CD4-positive, alpha-beta T cell treated with Interferon gamma for 1 hour (primary cell): ENCODE data around the gene GPHB5.
"Not testable (repeated sequence)": the region's sequence is repeated elsewhere in the genome, so short reads cannot be mapped to it uniquely, and the experiment has no call there.

ENCODE experiments used
- DNase-seq: peaks from one replicate; pipeline ENCODE4 v3.0.0-alpha.2; 2020

The GPHB5 gene, protein sequence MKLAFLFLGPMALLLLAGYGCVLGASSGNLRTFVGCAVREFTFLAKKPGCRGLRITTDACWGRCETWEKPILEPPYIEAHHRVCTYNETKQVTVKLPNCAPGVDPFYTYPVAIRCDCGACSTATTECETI

DNA sequence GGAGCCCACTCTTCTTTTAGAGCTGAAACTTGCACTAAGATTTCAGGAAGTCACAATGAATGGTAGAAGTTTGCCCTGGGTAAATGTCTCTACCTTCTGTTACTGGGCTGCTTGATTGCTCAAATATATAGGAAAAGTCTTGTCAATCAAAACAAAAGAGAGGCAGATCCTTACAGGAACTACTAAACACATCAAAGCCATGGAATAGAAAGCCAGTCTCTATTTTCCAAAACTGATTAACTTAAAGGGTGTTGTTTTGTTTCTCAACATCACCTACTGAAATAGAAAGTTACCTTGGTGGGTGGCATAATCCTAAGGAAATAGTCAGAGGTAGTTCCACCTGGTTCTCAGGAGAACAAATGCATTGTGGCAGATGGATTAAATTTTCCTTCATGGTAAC, at the start of gene GPHB5:
TSS of gene GPHB5 (minus strand) at position 101 of the 400 bp plus-strand sequence. CDS start 1,086 bp downstream, outside the sequence.
- DNase-seq = no peak

DNA sequence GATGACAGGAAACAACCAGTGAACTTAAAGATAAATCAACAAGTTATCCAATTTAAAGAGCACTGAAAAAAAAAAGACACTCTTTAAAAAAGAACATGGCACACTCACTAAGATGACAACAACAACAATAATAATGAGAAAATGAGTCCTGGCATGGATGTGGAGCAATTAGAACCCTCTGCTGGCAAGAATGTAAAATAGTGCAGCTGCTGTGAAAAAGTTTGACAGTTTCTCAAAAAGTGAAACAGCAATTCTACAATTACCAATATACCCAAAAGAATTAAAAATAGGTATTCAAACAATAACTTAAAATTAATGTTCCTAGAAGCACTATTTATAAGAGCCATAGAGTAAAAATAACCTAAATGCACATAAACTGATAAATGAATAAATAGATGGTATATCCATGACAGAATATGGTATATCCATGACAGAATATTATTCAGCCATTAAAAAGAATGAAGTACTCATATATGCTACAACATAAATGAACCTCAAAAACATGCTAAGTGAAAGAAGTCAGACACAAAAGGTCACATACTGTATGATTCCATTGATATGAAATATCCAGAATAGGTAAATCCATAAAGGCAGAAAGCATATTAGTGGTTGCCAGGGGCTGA, 49.1 kb upstream of the GPHB5 start:
- DNase-seq = no peak

DNA sequence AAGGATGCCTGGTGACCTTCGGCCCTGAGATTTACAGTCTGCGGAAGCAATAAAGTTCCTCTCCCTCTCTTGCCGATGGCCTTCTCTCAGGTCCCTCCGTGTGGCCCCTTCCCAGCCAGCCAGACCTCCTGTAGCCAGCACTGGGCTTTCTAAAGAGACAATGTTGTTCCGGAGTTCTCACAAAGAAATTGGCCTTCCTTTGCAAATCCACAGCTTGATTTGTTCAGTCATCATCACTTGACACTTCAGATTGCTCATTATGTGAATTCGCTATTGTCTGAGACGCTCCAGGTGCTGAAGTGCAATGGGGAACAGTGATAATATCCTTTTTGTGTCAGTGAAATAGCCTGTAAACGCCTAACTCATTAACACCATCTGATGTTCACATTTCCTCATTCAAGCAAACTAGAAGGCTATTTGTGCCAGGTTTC, 43.7 kb upstream of the GPHB5 start:
- DNase-seq = no peak

DNA sequence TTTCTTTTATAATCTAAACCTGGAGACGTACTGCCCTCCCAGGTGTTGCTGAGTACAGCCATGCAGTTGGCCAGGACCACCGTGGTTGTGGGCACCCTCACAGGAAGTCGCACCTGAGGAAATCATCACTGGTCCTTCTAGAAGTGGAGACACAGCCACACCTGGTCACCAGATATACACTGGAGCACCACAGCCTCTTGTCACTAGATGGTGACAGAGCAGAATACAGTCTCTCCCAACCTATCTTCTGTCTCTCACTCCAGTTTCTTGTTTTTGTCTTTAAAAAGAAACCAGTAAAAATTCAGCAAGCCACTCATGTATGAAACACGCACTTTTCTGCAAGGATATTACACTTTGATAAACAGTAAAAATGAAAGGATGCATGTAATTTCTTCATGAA, 43.1 kb upstream of the GPHB5 start:
- no peak for DNase-seq

DNA sequence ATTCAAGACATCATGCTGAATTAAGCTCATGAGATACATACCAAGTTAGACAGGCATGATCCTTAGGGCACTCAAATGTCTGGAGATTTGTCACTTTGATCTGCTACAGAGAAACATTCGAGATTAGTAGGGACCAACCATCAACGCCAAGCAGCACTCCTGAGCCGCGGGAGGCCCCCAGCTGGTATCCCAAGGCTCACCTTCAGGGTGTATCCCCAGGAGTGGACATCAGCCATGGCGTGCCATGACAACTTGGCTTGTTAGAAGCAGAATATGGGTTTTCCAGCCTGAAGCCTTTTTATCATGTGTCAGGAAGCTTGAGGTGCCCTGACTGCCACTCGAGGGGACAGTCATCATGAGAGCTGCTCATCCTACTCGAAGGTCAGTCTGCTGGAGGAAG, 39.1 kb upstream of the GPHB5 start:
- no peak for DNase-seq

DNA sequence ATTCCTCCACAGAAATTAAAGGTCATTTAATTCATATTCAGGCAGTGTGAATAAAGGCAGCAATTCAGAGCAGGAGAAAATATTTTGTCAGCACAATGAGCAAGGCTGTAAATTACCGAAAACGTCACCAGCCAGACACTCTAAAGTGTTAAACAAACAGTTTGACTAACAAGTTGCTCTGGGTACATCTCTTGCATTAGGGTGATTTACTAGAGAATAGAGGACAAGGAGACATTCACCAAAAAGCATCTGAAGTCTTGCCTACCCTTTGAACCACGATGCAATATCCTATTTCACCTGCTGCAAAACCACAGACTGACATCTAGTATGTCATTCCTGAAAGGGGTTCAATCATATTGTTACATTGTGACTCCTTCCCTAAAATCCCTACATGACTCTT, 27.1 kb upstream of the GPHB5 start:
- no peak for DNase-seq

DNA sequence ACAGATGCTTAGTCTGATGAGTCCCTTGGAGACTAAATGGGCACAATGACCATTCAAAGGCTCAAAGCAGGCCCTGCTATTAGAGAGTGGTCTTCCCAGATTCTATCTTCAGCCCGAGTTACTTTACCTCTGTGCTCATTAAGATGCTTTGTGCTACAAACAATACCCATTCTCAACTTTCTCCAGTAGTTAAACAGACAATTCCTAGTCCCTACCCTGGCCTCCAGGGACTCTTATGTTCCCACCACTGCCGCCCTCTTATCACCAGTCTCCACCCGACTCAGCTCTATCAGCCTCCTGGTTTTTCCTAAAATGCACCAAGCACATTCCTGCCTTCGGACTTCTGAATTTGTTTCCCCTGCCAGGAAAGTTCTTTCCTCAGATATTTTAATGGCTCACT, 25.6 kb upstream of the GPHB5 start:
- no peak for DNase-seq

DNA sequence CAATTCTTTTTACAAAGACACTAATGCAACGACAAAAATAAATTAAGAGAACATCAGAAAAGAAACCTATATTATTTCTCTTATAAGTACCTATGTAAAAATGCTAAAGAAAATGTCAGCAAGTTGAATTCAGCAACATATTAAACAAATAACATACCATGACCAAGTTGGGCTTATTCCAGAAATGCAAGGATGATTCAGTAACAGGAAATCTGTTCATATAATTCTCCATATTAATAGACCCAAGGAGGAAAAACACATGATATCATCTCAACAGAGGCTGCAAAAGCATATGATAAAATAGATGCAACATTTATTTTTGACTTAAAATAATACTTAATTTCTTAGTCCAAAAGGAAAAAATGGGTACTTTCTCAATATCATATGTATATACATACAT, 25.1 kb upstream of the GPHB5 start:
- DNase-seq = no peak

DNA sequence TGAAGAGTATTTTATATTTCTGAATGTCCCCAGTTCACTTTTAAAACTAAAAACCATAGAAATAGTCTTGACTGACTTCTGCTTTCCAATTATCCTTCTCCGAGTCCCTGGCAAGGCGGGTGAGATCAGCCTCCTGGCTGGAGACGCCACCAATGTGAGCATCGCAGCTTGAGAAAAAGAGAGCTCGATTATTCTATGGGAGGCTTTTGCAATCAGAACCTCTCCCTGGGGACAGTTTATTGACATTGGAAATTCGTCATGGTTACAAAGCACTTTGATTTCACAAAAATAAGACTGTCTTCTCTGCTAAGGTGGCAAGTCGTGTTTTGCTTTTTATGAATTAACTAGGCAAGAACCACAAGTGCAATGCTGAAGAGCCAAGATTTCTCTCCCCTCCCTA, 23.6 kb upstream of the GPHB5 start:
- DNase-seq = no peak

DNA sequence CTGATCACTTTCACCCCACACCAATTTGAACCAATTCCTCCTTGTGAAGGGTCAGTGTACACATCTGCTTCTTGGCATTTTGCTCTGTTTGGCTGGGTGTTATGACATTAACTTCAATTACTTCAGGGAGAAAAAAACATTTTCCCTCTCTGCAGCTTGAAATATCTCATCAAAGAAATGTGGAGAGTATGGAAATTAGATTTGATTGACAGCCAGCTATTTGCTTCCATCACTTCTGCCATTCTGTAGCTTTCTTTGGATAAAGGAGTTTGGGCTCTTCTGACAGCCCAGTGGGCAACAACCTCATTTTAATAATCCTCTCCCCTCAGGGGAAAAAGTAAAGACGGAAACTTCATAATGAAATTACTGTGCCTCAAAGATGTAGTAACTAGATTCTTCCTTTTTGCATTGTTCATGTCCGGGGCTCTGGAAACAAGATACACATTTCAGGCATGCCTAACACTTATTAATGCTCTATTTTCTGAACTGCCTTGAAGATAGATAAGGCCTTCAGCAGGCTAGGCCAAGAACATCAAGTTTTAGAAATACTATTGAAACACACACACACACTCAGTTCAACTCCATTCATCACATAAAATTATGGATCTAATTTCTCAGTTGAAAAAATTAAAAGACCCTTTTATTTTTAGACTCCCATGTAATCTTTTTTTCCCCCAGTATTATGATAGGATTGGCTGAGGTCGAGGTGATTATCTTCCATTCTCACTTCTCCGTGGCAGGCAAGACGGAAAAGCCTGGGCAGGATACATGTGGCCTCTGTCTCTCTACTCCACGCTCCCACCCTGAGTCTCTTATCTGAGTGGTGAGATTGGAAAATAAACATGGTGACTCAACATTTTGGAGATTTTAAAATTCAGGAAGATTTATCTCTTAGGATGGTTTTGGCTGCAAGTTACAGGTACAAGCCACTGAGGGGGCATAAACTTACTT, 10.3 kb upstream of the GPHB5 start:
- no peak for DNase-seq

DNA sequence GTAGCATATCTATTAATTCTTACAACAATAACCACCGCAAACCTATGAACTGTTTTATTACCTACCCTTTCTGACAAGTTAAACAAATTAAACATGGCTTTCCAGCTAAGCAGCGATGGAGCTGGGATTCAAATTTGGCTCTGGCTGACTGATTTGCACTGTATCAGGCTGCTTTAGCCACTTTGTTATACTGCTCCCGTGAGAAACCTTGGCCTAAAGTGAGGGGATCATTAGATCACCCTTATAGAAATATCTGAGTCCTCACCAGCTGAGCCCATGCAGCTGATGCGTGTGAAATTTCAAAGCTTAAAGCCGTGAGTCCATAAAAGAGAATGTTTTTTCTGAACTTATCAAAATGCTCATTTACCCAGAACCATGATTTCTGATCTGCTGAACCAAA, 8.1 kb upstream of the GPHB5 start:
- DNase-seq = no peak

DNA sequence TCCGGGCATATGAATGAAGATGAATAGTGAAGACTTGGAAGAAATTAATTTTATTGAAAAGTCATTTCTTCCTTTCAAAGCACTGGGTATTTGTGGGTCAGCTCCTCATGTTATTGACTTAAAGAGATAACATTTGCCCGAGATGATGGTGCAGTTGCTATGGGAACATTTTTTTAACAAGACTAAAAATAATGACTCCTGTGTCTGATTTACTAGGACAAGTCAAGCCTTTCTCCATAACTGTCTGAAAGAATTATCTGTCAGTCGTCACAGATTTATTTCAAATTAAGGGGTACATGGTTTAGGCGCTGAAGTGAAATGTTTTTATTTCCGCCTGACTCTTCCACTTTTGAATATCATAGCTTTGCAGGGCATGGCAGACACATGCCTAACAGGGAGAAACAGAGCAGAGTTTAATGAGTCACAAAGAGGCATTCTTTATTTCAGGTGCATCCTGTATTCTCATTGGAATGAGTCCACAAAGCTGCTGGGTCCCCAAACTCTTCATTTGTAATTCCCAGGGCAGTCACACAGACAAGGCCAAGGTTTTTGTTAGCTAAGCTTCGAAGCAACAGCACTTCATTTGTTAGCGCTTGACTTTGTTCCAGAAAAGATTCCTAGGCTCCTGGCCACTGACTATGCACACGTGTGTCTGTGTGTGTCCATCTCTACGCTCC, 4.3 kb upstream of the GPHB5 start:
- no peak for DNase-seq

DNA sequence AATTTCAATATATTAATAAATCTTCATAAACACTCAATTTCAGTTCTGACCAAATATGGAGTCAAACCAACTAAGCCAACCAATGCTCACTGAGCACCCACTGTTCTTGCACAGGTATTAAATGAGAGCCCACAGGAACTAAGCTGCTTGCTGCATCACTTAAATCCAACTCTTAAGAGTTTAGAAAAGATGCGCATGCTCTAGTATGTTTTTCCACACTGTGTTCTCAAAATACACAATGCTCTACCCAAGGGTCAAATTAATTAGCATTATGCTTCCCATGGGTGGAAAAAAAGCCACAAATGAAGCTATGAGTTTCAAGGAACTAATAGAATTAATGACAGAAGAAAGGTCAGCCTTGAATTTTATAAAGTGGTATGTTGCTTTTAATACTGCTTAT, 3.7 kb upstream of the GPHB5 start:
- no peak for DNase-seq

DNA sequence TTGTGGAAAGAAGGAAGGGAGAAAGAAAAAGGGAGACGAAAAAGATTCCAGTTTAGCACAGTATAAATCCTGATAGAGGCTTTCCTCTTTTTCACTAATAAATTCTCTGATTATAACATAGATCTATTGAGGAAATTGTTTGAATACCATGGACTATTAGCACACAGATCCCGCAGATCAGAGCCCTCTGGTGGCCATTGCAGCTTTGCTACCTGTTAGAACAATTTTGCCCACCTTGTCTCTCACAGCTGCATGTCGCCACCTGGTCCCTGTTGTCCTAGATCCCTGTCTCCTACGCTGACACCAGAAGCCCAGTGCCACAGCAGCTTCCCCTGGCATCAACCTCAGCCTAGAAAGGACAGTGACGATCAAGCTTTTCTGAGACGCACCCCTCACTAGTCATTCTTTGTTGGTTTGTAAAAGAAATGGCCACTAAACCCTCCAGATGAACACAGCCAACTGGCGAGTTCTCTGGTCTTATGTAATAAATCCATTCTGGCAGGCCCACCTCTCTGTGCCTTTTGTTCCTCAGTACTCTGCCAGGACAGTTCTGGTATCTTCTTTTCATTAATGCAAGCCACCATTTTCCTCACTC, 9.9 kb downstream of the GPHB5 start:
- DNase-seq = no peak

DNA sequence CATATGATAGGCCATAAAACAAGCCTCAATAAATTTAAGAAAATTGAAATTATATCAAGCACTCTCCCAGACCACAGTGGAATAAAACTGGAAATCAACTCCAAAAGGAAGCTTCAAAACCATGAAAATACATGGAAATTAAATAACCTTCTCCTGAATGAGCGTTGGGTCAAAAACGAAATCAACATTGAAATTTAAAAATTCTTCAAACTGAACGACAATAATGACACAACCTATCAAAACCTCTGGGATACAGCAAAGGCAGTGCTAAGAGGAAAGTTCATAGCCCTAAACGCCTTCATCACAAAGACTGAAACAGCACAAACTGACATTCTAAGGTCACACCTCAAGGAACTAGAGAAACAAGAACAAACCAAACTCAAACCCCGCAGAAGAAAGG, 14.3 kb downstream of the GPHB5 start:
- not testable (repeated sequence) for DNase-seq

DNA sequence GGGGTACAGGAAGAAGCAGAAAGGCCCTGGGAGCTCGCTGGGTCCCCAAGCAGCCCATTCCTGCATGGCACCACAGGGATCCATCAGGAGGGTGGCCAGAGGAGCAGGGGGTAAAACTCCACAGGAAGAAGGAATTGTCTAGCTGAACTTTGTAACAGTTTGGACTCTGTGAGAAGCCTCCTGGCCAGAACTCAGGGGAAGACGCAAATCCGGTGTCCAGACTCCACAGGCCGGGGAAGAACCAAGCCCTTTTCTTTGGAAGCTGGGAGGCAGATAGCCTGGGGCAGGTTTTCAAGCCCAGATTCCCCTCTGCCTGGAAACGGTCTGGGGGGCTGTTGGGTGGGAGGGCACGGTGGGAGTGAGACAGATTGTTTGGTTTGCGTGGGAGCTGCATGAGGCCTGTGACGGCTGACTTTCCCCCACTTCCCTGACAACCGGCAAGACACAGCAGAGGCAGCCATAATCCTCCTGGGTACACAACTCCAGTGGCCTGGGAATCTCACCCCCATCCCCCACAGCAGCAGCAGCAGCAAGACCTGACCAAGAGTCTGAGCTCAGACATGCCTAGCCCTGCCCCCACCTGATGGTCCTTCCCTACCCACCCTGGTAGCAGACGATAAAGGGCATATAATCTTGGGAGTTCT, 16.7 kb downstream of the GPHB5 start:
- no peak for DNase-seq

DNA sequence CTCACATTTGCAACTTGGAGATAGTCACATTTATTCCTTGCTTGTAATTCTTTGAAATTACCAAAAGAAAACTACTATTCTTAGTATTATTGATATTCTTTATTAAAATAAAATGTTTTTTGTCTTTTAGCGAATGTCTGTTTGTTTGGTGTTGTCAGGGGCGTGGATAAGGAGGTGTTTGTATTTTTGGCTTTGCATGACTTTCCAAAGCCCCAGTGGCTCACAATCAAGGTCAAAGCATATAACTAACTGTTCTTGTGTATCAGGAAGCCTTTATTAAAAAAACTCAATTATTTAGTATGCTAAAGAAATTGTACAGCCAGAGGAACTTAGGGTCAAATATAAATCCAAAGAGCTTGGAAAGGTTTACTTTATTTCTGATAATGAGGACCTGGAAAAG, 17.9 kb downstream of the GPHB5 start:
- DNase-seq = no peak

DNA sequence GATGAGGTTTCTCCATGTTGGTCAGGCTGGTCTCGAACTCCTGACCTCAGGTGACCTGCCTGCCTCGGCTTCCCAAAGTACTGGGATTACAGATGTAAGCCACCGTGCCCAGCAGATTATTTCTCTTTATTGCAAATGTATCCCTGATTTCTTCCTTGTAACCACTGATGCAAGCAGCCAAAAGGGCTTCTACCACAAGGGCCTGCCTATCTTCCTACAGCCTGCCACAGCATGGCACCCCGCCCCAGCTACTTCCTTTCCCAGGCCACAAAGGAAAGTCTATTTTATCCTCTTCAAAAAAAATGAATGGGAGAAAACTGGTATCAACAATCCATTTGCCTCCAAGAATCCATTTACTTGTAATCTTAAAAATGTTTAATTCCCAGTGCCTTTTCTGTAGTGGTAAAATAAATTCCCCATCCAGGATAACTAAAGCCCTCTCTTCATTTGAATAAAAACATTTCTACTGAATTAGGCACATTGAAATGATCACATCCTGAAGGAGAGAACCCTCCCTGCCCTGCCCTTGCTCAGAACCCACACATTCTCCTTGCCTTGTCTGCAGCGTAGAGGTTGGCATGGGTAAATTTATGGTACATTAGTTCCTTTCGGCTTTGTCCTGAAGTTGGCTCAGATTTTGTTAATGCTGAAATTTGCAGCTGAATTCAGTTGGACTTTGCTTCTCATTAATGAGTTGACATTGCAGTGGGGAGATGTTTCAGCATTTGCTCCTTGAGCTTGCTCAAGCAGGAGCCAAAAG, 19.2 kb downstream of the GPHB5 start:
- no peak for DNase-seq

DNA sequence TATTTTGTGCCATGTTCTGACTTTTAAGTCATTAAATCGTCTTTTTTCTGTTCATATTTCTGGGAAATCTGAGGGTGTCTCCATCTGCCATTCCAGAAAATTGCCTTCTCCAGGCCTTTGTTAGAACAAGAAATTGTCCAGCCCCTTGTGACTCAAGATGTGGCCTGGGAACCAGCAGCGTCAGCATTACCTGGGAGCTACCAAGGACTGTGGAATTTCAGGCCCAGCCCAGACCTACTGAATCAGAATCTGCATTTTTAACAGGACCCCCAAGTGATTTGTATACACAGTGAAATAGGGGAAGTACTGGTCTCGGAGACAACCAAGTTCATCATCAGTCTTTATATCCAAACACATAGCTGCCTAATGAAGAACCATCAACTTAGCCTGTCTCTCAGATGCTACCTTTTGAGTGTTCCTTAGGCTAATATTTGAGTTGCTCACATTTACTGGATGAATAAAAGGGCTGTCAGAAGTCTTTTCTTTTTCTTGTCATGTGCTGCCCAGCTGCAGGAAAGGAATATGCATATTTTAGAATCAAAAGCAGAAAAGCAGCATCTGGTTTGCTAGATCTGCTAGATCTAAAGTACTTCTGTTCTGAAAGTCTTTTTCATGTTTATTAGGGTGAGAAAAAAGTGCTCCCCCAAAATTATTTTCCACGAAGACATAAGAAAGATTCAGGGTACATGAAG, 21.2 kb downstream of the GPHB5 start:
- no peak for DNase-seq

DNA sequence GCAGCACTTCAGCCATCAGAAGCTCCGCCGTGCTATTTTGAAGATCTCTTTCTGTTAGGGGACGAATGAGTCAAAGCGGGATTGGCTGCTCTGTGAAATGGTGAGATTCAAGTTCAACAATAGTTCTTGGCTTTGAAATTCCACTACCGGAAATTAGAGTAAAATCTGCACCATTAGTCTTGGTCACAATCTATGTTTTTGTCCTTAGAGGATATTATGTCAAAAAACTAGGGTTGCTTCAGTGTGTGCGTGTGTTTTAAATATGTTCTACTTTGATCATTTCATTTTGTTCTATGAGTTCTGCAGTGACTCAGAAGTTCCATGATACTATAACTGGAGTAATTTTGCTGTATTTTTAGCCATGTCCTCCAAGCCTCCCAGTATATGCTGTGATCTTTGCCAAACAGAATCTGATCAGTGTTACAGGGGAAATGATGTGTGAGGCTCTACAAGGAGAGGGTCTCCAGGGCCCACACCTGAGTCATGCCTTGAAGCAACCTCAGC, 22.6 kb downstream of the GPHB5 start:
- DNase-seq = no peak

DNA sequence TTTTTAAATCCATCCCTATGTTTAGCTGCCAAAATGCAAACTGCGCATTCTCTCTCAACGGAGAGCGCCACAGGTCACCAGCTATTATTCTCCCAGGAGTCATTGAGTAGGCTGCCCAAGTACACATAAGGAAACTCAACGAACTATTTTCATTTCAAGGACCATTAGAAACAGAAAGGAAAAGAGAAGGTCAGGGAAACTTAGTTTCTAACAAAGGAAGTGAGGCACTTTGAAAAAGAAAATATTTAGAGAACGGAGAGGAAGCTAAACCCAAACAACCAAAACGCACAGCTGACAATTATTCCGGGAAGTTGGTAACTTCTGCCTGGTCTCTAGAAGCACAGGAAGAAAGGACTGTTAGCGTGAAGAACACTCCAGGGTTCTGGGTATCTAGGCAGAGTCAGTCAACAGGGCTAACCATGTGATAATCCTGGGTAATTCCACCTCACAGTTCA, 23.5 kb downstream of the GPHB5 start:
- no peak for DNase-seq
